HAP-1 (cell line): Measurements from ENCODE around the gene ITPRID2.

ENCODE experiments used
- DNase-seq, 2 experiments: peaks; one replicate each; pipeline ENCODE4 v3.0.0-alpha.2; 2016 to 2020; ENCODE audit warnings: low spot score in 2 of 2
- H3K27me3 ChIP-seq: fragments of 250-450 bp; sonication (Bioruptor Pico); 2 replicates; pipeline ENCODE4 v1.5.1; 2020; ENCODE audit warnings: low read depth, mild to moderate bottlenecking, moderate library complexity
- H3K36me3 ChIP-seq: fragments of 250-450 bp; sonication (Bioruptor Pico); replicated peaks from 2 replicates; pipeline ENCODE4 v1.5.1; 2020; ENCODE audit warnings: mild to moderate bottlenecking
- H3K4me1 ChIP-seq: fragments of 250-450 bp; sonication (Bioruptor Pico); 2 replicates; pipeline ENCODE4 v1.5.1; 2020; ENCODE audit warnings: mild to moderate bottlenecking
- H3K4me3 ChIP-seq: fragments of 250-450 bp; sonication (Bioruptor Pico); 2 replicates; pipeline ENCODE4 v1.5.1; 2020; ENCODE audit warnings: mild to moderate bottlenecking, moderate library complexity
- H3K9me3 ChIP-seq: fragments of 250-450 bp; sonication (Bioruptor Pico); 2 replicates; pipeline ENCODE4 v1.5.1; 2020; ENCODE audit warnings: mild to moderate bottlenecking, moderate library complexity
- in situ Hi-C: fragments of 300-500 bp; cut with MboI; formaldehyde crosslinking; loops from 3 replicates; pipeline ENCODE4 v1.14.3; 2020; ENCODE audit warnings: low sequenced_read_pairs, inconsistent platforms, mixed read lengths

The ITPRID2 gene

GRCh38 chr2:181962142-181962541 is 70.6 kb downstream of the ITPRID2 start:
- H3K27me3 ChIP-seq: no peaks in the 10 kb centered on the region
- in situ Hi-C loops: no loop called here
- no peak overlapping the region for H3K4me3 ChIP-seq
- no peaks in the 10 kb centered on the region for H3K9me3 ChIP-seq
- H3K36me3 ChIP-seq: no peaks in the 10 kb centered on the region
- no peak for DNase-seq
- no peaks in the 10 kb centered on the region for H3K4me1 ChIP-seq

GRCh38 chr2:181970160-181970794 is 78.7 kb downstream of the ITPRID2 start:
- Histone ChIP-seq H3K9me3 (no peaks in the 10 kb centered on the region), H3K4me1 (no peaks in the 10 kb centered on the region), H3K27me3 (no peaks in the 10 kb centered on the region), H3K4me3 (no peak overlapping the region), H3K36me3 (no peaks in the 10 kb centered on the region)
- in situ Hi-C loops: no loop called here
- no peak for DNase-seq

- no peak for DNase-seq
- H3K36me3 ChIP-seq: no peaks in the 10 kb centered on the region
- no peaks in the 10 kb centered on the region for H3K9me3 ChIP-seq
- H3K4me3 ChIP-seq: no peak overlapping the region
- in situ Hi-C loops: no loop called here
- H3K27me3 ChIP-seq: no peaks in the 10 kb centered on the region
- H3K4me1 ChIP-seq: no peaks in the 10 kb centered on the region
These were observed 79.5 kb downstream of the ITPRID2 start for GRCh38 chr2:181971032-181971431.

- no peaks in the 10 kb centered on the region for H3K4me1 ChIP-seq
- no peaks in the 10 kb centered on the region for H3K27me3 ChIP-seq
- DNase-seq: no peak
- in situ Hi-C loops: no loop called here
- H3K9me3 ChIP-seq: no peaks in the 10 kb centered on the region
- H3K36me3 ChIP-seq: no peaks in the 10 kb centered on the region
- H3K4me3 ChIP-seq: no peak overlapping the region
These were observed 81.1 kb downstream of the ITPRID2 start for GRCh38 chr2:181972431-181973170.

- Histone ChIP-seq H3K27me3 (no peaks in the 10 kb centered on the region), H3K36me3 (no peaks in the 10 kb centered on the region), H3K4me3 (no peak overlapping the region), H3K9me3 (no peaks in the 10 kb centered on the region), H3K4me1 (no peaks in the 10 kb centered on the region)
- DNase-seq: no peak
- in situ Hi-C loops: no loop called here
These were observed 81.7 kb downstream of the ITPRID2 start for GRCh38 chr2:181973171-181973783.

- DNase-seq: no peak
- in situ Hi-C loops: no loop called here
- no peaks in the 10 kb centered on the region for H3K27me3 ChIP-seq
These were observed 86.3 kb downstream of the ITPRID2 start for GRCh38 chr2:181977661-181978350.

GRCh38 chr2:181978351-181979150 is 87.0 kb downstream of the ITPRID2 start:
- no peaks in the 10 kb centered on the region for H3K36me3 ChIP-seq

More at GRCh38 chr2:181977661-181978350, 86.3 kb downstream of the ITPRID2 start:
- Histone ChIP-seq H3K4me3 (no peak overlapping the region), H3K36me3 (no peaks in the 10 kb centered on the region), H3K4me1 (no peaks in the 10 kb centered on the region), H3K9me3 (no peaks in the 10 kb centered on the region)

More at GRCh38 chr2:181978351-181979150, 87.0 kb downstream of the ITPRID2 start:
- DNase-seq: no peak
- Histone ChIP-seq H3K4me1 (no peaks in the 10 kb centered on the region), H3K4me3 (no peak overlapping the region), H3K9me3 (no peaks in the 10 kb centered on the region), H3K27me3 (no peaks in the 10 kb centered on the region)
- in situ Hi-C loops: no loop called here
